ENCODE results near the gene ENOX1.

Gene ENOX1

GRCh38 chr13:43816401-43816889 lies 29.7 kb upstream of the ENOX1 start:
- Histone ChIP-seq H3K4me3 (no peak overlapping the region), H3K4me1 (peaks cover 0 to 23% (median 12%) of the 10 kb centered on the region in 4 donors), H3K27ac (no peak overlapping the region), H3K9me3 (no peaks in the 10 kb centered on the region), H3K27me3 (no peaks in the 10 kb centered on the region), H3K36me3 (no peaks in the 10 kb centered on the region)
- no peak for TF ChIP-seq CTCF (IDR thresholded peaks at IDR 0.05)
- intact Hi-C loops (cut with DNase I; ENCODE audit: low total_unique reads), result no loop called here
- DNase-seq, result no peak

- DNase-seq, result no peak
- Histone ChIP-seq H3K36me3 (no peaks in the 10 kb centered on the region), H3K27me3 (no peaks in the 10 kb centered on the region), H3K9me3 (no peaks in the 10 kb centered on the region), H3K4me1 (peaks cover 0 to 23% (median 12%) of the 10 kb centered on the region in 4 donors), H3K27ac (peak overlapping the region in 1 of 2 donors; percentile 58), H3K4me3 (no peak overlapping the region)
- TF ChIP-seq CTCF (IDR thresholded peaks at IDR 0.05), result no peak
- intact Hi-C loops (cut with DNase I; ENCODE audit: low total_unique reads), result no loop called here
Measured at GRCh38 chr13:43815204-43815603, 28.4 kb upstream of the ENOX1 start.

GRCh38 chr13:43808676-43809075 lies 21.9 kb upstream of the ENOX1 start:
- no peak overlapping the region for H3K27ac ChIP-seq
- no peaks in the 10 kb centered on the region for H3K27me3 ChIP-seq
- no peak for TF ChIP-seq CTCF (IDR thresholded peaks at IDR 0.05)
- peaks cover 0 to 5% (median 4%) of the 10 kb centered on the region in 4 donors for H3K4me1 ChIP-seq
- DNase-seq, result no peak
- H3K9me3 ChIP-seq, result no peaks in the 10 kb centered on the region
- intact Hi-C loops (cut with DNase I; ENCODE audit: low total_unique reads), result loop anchor here (10.0 kb wide), 4 partner anchors 504 to 1214 kb away; no protein-coding TSS in a partner anchor
- H3K4me3 ChIP-seq, result no peak overlapping the region
- H3K36me3 ChIP-seq, result no peaks in the 10 kb centered on the region

GRCh38 chr13:43805681-43806128 lies 18.9 kb upstream of the ENOX1 start:
- H3K27ac ChIP-seq, result no peak overlapping the region
- DNase-seq, result no peak
- no peaks in the 10 kb centered on the region for H3K27me3 ChIP-seq
- TF ChIP-seq CTCF (IDR thresholded peaks at IDR 0.05), result no peak
- no peaks in the 10 kb centered on the region for H3K9me3 ChIP-seq
- peaks cover 0 to 5% (median 4%) of the 10 kb centered on the region in 4 donors for H3K4me1 ChIP-seq
- H3K4me3 ChIP-seq, result no peak overlapping the region
- H3K36me3 ChIP-seq, result no peaks in the 10 kb centered on the region
- intact Hi-C loops (cut with DNase I; ENCODE audit: low total_unique reads), result loop anchor here (10.0 kb wide), 4 partner anchors 501 to 1211 kb away; no protein-coding TSS in a partner anchor

GRCh38 chr13:43805071-43805468 lies 18.3 kb upstream of the ENOX1 start:
- intact Hi-C loops (cut with DNase I; ENCODE audit: low total_unique reads), result loop anchor here (10.0 kb wide), 4 partner anchors 500 to 1210 kb away; no protein-coding TSS in a partner anchor
- Histone ChIP-seq H3K9me3 (no peaks in the 10 kb centered on the region), H3K4me3 (no peak overlapping the region), H3K27me3 (no peaks in the 10 kb centered on the region), H3K36me3 (no peaks in the 10 kb centered on the region), H3K4me1 (peaks cover 0 to 5% (median 4%) of the 10 kb centered on the region in 4 donors), H3K27ac (no peak overlapping the region)
- TF ChIP-seq CTCF (IDR thresholded peaks at IDR 0.05), result no peak
- no peak for DNase-seq

Measured in tibial artery (tissue), 4 donors.